Gastrocnemius medialis (tissue), 4 donors: ENCODE measurements around the gene PUM1. TPM values are rescaled to one million over a fixed set of nuclear protein-coding genes. Genes with fewer than 3 reads are reported as not detected.

Experiments used
- ATAC-seq, 2 donors: fragments of 150-250 bp; one replicate each; pipeline ENCODE4 v1.9.1; 2016
- DNase-seq, 2 donors: peaks; one replicate each; pipeline ENCODE4 v3.0.0-alpha.2; 2019
- H3K27ac ChIP-seq, 4 donors: fragments of 200-600 bp; sonication (generic); 1 replicate in 1 of 4; 2 replicates in 3 of 4; pipeline ENCODE4 v1.5.1; 2016 to 2018; ENCODE audit warnings: mild to moderate bottlenecking in 2 of 4, moderate library complexity in 1 of 4
- H3K27me3 ChIP-seq, 3 donors: fragments of 200-600 bp; sonication (generic) in 2 of 3; 1 replicate in 1 of 3; 2 replicates in 2 of 3; pipeline versions ENCODE4 v1.5.1 to v1.6.0; 2016 to 2019; ENCODE audit warnings: mild to moderate bottlenecking in 1 of 3, moderate library complexity in 1 of 3
- H3K36me3 ChIP-seq, 2 donors: fragments of 200-600 bp; sonication (generic) in 1 of 2; one replicate each; pipeline ENCODE4 v1.5.1; 2017 to 2018
- H3K4me1 ChIP-seq, 2 donors: fragments of 200-600 bp; sonication (generic) in 1 of 2; one replicate each; pipeline ENCODE4 v1.5.1; 2016 to 2017; ENCODE audit warnings: mild to moderate bottlenecking in 2 of 2
- H3K4me3 ChIP-seq, 4 donors: fragments of 200-600 bp; sonication (generic) in 3 of 4; 1 replicate in 1 of 4; 2 replicates in 3 of 4; pipeline ENCODE4 v1.5.1; 2016 to 2019; ENCODE audit warnings: mild to moderate bottlenecking in 2 of 4
- H3K9me3 ChIP-seq, 3 donors: fragments of 200-600 bp; sonication (generic) in 2 of 3; 1 replicate in 1 of 3; 2 replicates in 2 of 3; pipeline ENCODE4 v1.5.1; 2016 to 2019
- POLR2A ChIP-seq, 2 donors: fragments of 450-650 bp; IDR thresholded peaks; one replicate each; pipeline ENCODE4 v1.6.1; 2017; ENCODE audit warnings: antibody characterized with exemption in 2 of 2, mild to moderate bottlenecking in 2 of 2, moderate library complexity in 2 of 2
- in situ Hi-C, 4 donors: fragments of 200-750 bp; cut with MboI; loops; one replicate each; pipeline versions ENCODE4 v1.15.0 to v1.8.0; 2017; ENCODE audit warnings: low sequenced_read_pairs in 4 of 4
- intact Hi-C: fragments of 100-400 bp; cut with DNase I; formaldehyde crosslinking; loops from one replicate; pipeline ENCODE4 v1.15.1; 2023; ENCODE audit warnings: low total_unique reads
- total RNA-seq, 4 donors: library from RNA; depleted of rRNA; stranded (reverse); fragments of >200 nt; gene quantifications; one replicate each; pipeline versions ENCODE4 v1.1.0 to v1.2.3, GENCODE V29; 2016
- TF ChIP-seq, protein P1 (sequence below), 5 experiments: fragments of 450-650 bp in 3 of 5; fragments of 200-600 bp in 2 of 5; sonication (generic) in 2 of 5; IDR thresholded peaks in 4 of 5; conservative IDR thresholded peaks in 1 of 5; 1 replicate in 4 of 5; 2 replicates in 1 of 5; pipeline ENCODE4 v1.5.1; 2016 to 2019; ENCODE audit warnings: antibody characterized with exemption in 5 of 5, mild to moderate bottlenecking in 3 of 5, moderate library complexity in 3 of 5

The PUM1 gene
- total RNA-seq, 4 donors from 2014 or later, result 56.7 to 111 (median 76.4) TPM

DNA sequence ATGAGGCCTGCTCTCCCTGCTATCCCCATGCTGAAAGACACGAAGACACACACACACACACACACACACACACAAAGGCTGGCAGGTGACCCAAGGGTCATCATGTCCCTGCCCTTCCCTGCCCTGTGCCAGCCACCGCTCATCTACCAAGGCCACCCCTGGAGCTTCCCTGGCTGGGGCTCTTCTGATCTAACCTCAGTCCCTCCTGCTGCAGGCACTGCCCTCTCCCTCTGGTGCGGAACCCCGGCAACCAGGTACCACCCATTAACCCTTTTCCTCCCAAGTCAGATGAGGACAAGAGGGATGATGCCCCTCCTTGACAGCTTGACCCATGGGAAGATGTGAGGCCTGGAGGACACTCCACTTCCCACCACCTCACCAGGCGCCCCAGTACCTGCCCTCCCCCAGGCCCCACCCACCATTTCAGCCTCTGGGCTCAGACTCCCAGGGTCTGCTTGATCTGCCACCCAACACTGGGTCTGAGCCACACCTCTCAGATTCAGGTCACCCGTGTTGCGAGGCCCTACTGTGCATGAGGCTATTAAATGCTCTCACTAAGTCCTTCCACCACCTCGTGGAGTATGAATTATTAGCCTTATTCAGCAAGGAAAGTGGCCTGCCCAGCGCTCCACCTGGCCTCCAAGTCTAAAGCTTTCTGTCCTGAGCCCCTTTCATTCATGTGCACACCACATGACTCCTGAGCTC, 159.4 kb downstream of the PUM1 start:
- DNase-seq, result no peak
- peaks cover 0 to 7% (median 0%) of the 10 kb centered on the region in 3 donors for H3K27me3 ChIP-seq
- no peaks in the 10 kb centered on the region for H3K9me3 ChIP-seq
- TF ChIP-seq POLR2A (IDR thresholded peaks at IDR 0.05), result no peak
- TF ChIP-seq, protein P1, sequence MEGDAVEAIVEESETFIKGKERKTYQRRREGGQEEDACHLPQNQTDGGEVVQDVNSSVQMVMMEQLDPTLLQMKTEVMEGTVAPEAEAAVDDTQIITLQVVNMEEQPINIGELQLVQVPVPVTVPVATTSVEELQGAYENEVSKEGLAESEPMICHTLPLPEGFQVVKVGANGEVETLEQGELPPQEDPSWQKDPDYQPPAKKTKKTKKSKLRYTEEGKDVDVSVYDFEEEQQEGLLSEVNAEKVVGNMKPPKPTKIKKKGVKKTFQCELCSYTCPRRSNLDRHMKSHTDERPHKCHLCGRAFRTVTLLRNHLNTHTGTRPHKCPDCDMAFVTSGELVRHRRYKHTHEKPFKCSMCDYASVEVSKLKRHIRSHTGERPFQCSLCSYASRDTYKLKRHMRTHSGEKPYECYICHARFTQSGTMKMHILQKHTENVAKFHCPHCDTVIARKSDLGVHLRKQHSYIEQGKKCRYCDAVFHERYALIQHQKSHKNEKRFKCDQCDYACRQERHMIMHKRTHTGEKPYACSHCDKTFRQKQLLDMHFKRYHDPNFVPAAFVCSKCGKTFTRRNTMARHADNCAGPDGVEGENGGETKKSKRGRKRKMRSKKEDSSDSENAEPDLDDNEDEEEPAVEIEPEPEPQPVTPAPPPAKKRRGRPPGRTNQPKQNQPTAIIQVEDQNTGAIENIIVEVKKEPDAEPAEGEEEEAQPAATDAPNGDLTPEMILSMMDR (IDR thresholded peaks at IDR 0.05 in 4 of 5, conservative IDR thresholded peaks at IDR 0.05 in 1 of 5), result no peak
- no peaks in the 10 kb centered on the region for H3K36me3 ChIP-seq
- in situ Hi-C loops, result no loop called here
- no peak for ATAC-seq
- no peak overlapping the region for H3K27ac ChIP-seq
- no peak overlapping the region for H3K4me3 ChIP-seq
- H3K4me1 ChIP-seq, result peaks cover 0 to 7% of the 10 kb centered on the region in 2 donors
- intact Hi-C loops, result no loop called here

DNA sequence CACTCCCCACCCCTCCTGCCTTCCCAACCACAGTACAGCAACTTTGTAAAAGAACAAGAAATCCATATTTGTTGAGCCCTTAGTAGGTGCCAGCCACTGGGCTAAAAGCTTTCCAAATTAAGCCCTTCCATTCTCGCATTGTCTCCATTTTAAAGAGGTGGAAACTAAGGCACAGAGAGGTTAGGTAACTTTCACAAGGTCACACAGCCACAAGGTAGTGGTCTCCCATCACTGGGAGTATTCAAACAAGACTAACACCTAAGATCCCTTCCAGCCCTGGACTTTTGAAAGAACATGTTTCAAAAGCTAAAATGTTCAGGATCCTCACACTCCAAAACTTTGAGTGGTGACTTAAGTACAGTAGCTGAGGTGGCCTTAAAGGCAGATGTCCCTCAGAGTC, 160.1 kb downstream of the PUM1 start:
- no peak for ATAC-seq
- Histone ChIP-seq H3K4me3 (no peak overlapping the region), H3K4me1 (peaks cover 0 to 7% of the 10 kb centered on the region in 2 donors), H3K36me3 (no peaks in the 10 kb centered on the region), H3K27ac (no peak overlapping the region), H3K27me3 (peaks cover 0 to 7% (median 0%) of the 10 kb centered on the region in 3 donors), H3K9me3 (no peaks in the 10 kb centered on the region)
- TF ChIP-seq POLR2A (IDR thresholded peaks at IDR 0.05), result no peak
- TF ChIP-seq, protein P1 (IDR thresholded peaks at IDR 0.05 in 4 of 5, conservative IDR thresholded peaks at IDR 0.05 in 1 of 5), result no peak
- intact Hi-C loops, result no loop called here
- in situ Hi-C loops, result no loop called here
- DNase-seq, result no peak

DNA sequence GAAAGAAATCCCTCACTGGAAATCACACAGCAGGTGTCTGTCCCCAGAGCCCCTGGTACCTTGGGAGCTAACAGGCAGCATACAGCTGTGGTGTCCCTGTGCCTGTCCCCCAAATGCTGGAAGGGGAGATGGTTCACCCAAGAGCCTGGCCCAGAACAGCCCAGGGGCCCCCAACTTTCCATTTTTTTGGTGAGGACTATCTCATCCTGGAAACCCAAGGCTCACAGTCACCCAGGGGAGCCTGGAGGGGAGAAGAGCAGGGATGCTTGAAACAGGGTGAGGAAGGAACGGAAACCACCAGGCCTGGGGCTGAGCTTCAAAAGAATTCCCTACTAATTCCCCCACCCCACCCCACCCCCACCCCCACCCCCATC, 160.6 kb downstream of the PUM1 start:
- H3K4me1 ChIP-seq, result peaks cover 0 to 7% of the 10 kb centered on the region in 2 donors
- no peak overlapping the region for H3K4me3 ChIP-seq
- peaks cover 0 to 7% (median 0%) of the 10 kb centered on the region in 3 donors for H3K27me3 ChIP-seq
- TF ChIP-seq, protein P1 (IDR thresholded peaks at IDR 0.05 in 4 of 5, conservative IDR thresholded peaks at IDR 0.05 in 1 of 5), result no peak
- TF ChIP-seq POLR2A (IDR thresholded peaks at IDR 0.05), result no peak
- DNase-seq, result no peak
- no peaks in the 10 kb centered on the region for H3K36me3 ChIP-seq
- in situ Hi-C loops, result no loop called here
- ATAC-seq, result no peak
- intact Hi-C loops, result no loop called here
- no peaks in the 10 kb centered on the region for H3K9me3 ChIP-seq
- H3K27ac ChIP-seq, result no peak overlapping the region

DNA sequence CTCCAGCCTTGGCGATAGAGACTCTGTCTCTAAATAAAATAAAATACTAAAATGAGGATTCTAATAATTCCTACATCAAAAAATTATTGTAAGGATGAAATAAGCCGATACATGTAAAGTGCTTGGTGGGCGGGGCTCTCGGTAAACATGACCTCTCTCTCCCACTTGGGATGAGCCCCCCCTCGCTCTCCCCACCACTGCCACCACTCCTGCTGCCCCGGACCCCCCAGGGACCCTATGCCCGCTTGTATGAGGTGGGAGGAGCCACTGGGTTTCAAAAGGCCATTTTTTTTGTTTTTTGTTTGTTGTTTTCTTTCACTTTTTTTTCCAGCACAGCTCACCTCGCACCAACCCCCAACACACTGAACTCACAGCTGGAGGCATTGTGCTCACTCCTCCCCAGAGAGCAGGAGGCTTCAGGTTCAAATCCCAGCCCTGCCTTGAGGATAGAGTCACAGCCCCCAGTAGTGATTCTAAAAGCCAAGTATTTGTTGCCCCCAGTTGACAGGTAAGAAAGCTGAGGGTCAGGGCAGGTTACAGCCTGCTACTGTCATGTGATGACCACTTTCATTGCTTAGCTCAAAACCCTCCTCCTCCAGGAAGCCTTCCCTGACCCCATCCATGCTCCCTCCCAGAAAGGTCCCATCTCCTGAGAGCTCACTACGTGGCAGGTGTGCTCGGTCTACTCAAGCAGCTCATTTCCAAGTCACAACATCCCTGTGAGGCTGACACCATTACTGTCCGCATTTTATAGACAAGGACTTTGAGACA, 161.1 kb downstream of the PUM1 start:
- no peaks in the 10 kb centered on the region for H3K36me3 ChIP-seq
- in situ Hi-C loops, result no loop called here
- intact Hi-C loops, result no loop called here
- ATAC-seq (no peak), DNase-seq (no peak)
- H3K4me3 ChIP-seq, result no peak overlapping the region
- peaks cover 0 to 7% (median 0%) of the 10 kb centered on the region in 3 donors for H3K27me3 ChIP-seq
- peaks cover 0 to 7% of the 10 kb centered on the region in 2 donors for H3K4me1 ChIP-seq
- TF ChIP-seq, protein P1 (IDR thresholded peaks at IDR 0.05 in 4 of 5, conservative IDR thresholded peaks at IDR 0.05 in 1 of 5), result no peak
- no peak for TF ChIP-seq POLR2A (IDR thresholded peaks at IDR 0.05)
- H3K9me3 ChIP-seq, result no peaks in the 10 kb centered on the region
- H3K27ac ChIP-seq, result no peak overlapping the region
